ENCODE data around the gene LRRC8C. TPM values are rescaled to one million over a fixed set of nuclear protein-coding genes. Genes with fewer than 3 reads are reported as not detected.
A peak's percentile ranks its signal among the peaks of the same experiment; 100 is the strongest.

The LRRC8C gene
- total and polyA plus RNA-seq, 8 donors, result 0.63 to 3.5 (median 1.1) TPM

- TF ChIP-seq, protein P1, sequence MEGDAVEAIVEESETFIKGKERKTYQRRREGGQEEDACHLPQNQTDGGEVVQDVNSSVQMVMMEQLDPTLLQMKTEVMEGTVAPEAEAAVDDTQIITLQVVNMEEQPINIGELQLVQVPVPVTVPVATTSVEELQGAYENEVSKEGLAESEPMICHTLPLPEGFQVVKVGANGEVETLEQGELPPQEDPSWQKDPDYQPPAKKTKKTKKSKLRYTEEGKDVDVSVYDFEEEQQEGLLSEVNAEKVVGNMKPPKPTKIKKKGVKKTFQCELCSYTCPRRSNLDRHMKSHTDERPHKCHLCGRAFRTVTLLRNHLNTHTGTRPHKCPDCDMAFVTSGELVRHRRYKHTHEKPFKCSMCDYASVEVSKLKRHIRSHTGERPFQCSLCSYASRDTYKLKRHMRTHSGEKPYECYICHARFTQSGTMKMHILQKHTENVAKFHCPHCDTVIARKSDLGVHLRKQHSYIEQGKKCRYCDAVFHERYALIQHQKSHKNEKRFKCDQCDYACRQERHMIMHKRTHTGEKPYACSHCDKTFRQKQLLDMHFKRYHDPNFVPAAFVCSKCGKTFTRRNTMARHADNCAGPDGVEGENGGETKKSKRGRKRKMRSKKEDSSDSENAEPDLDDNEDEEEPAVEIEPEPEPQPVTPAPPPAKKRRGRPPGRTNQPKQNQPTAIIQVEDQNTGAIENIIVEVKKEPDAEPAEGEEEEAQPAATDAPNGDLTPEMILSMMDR (IDR thresholded peaks at IDR 0.05), result no peak
- Histone ChIP-seq H3K27ac (no peak overlapping the region), H3K36me3 (no peaks in the 10 kb centered on the region), H3K9me3 (no peaks in the 10 kb centered on the region), H3K4me3 (no peak overlapping the region), H3K27me3 (no peaks in the 10 kb centered on the region), H3K4me1 (no peaks in the 10 kb centered on the region)
- ATAC-seq (no peak), FAIRE-seq (no peak), DNase-seq (no peak)
- intact Hi-C loops (cut with DNase I), result no loop called here
- WGBS, 2 donors, result 64% methylated on average over 1 of the region's 1 CpG
Observed at GRCh38 chr1:89698624-89699023, 65.7 kb downstream of the LRRC8C start.

- FAIRE-seq, result no peak
Observed at GRCh38 chr1:89699451-89699986, 66.6 kb downstream of the LRRC8C start.

DNA sequence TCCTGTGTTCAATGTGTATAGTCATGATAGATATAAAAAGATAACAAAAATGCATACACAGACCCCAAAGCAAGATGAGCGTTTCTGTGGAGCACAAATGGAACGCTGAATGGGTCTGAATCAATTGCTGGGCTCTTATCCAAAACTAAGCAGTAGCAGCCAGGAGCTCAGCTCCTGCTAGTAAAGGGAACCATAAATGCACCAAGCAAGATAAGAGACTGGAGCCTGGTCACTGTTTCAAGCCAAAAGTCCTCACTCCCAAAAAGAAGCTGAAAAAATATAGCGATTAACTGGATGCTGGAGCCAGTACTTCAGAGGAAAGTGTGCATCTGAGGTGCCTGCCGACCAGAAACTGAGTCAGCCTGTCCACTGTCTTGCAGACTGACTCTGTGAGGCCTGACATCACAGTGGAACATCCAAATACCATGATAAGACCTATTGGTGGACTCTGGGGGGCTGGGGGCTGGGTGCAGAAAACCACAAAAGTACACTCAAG is 68.9 kb downstream of the LRRC8C start:
- Histone ChIP-seq H3K4me1 (no peaks in the 10 kb centered on the region), H3K36me3 (no peaks in the 10 kb centered on the region), H3K27ac (no peak overlapping the region), H3K4me3 (no peak overlapping the region), H3K9me3 (no peaks in the 10 kb centered on the region), H3K27me3 (no peaks in the 10 kb centered on the region)
- FAIRE-seq (no peak), DNase-seq (no peak), ATAC-seq (no peak)
- intact Hi-C loops (cut with DNase I), result no loop called here
- WGBS, 2 donors, result 68 to 71% methylated on average over 4 of the region's 4 CpGs
- TF ChIP-seq, protein P1 (IDR thresholded peaks at IDR 0.05), result no peak

More at GRCh38 chr1:89699451-89699986, 66.6 kb downstream of the LRRC8C start:
- TF ChIP-seq, protein P1 (IDR thresholded peaks at IDR 0.05), result no peak
- no peak overlapping the region for H3K27ac ChIP-seq
- H3K9me3 ChIP-seq, result no peaks in the 10 kb centered on the region
- WGBS, 2 donors, result 72 to 76% methylated on average over 4 of the region's 4 CpGs
- no peaks in the 10 kb centered on the region for H3K27me3 ChIP-seq
- no peaks in the 10 kb centered on the region for H3K4me1 ChIP-seq
- no peaks in the 10 kb centered on the region for H3K36me3 ChIP-seq
- intact Hi-C loops (cut with DNase I), result no loop called here
- ATAC-seq, result no peak
- no peak for DNase-seq
- H3K4me3 ChIP-seq, result no peak overlapping the region

GRCh38 chr1:89702520-89703045 is 69.7 kb downstream of the LRRC8C start:
- DNase-seq (no peak), FAIRE-seq (no peak), ATAC-seq (no peak)
- Histone ChIP-seq H3K36me3 (no peaks in the 10 kb centered on the region), H3K27me3 (no peaks in the 10 kb centered on the region), H3K4me1 (no peaks in the 10 kb centered on the region), H3K9me3 (no peaks in the 10 kb centered on the region), H3K4me3 (no peak overlapping the region), H3K27ac (no peak overlapping the region)
- 93 to 97% methylated on average over 1 of the region's 1 CpG for WGBS, 2 donors
- TF ChIP-seq, protein P1 (IDR thresholded peaks at IDR 0.05), result no peak
- intact Hi-C loops (cut with DNase I), result no loop called here

DNA sequence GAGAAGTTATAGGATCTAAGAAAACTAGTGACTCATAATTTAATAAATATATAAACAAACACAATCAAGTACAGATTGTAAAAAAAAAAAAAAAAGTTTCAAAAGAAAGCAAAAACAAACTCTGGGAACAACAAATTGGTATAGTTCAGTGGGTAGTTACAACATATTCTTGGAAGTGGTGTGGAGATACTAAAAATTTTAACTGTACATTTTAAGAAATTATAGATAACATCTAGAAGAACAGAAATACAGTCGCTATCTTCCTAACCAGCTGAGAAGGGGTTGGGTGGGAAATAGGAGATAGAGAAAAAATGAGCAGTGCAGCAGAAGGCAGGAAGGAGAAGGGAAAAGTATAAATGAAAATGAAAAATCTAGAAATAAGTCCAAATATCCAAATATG is 70.5 kb downstream of the LRRC8C start:
- no peak overlapping the region for H3K27ac ChIP-seq
- H3K4me3 ChIP-seq, result no peak overlapping the region
- H3K4me1 ChIP-seq, result no peaks in the 10 kb centered on the region
- DNase-seq (no peak), FAIRE-seq (peak; percentile 20), ATAC-seq (no peak)
- no peaks in the 10 kb centered on the region for H3K9me3 ChIP-seq
- no peaks in the 10 kb centered on the region for H3K36me3 ChIP-seq
- intact Hi-C loops (cut with DNase I), result no loop called here
- 90 to 91% methylated on average over 1 of the region's 1 CpG for WGBS, 2 donors
- H3K27me3 ChIP-seq, result no peaks in the 10 kb centered on the region
- TF ChIP-seq, protein P1 (IDR thresholded peaks at IDR 0.05), result no peak
